ENCODE data around the gene COMP.

GRCh38 chr19:18789883-18790565 lies 1.1 kb downstream of the COMP start:
- TF ChIP-seq CTCF (IDR thresholded peaks at IDR 0.05): no peak
- no peak for TF ChIP-seq POLR2A (IDR thresholded peaks at IDR 0.05)

Measured in Peyer's patch (tissue), 4 donors.